ENCODE results near the gene VWDE. TPM values are rescaled to one million over a fixed set of nuclear protein-coding genes. Genes with fewer than 3 reads are reported as not detected.
A peak's percentile ranks its signal among the peaks of the same experiment; 100 is the strongest.

The VWDE gene
- total and polyA plus RNA-seq, 2 donors (not counting 3 experiments of a cell fraction or from before 2014, with no cell fraction given), result 0.11 to 0.17 TPM

- ChIA-PET POLR2A (no interaction called here), CTCF (interaction anchor here (0.8 to 1.0 kb wide), 2 partner anchors 9 to 218 kb away, joined by 3 read pairs; no protein-coding TSS in a partner anchor)
- dilution Hi-C loops (cut with MboI; ENCODE audit: extremely low pct_ligation_motif_present, low sequenced_read_pairs), result no loop called here
- Histone ChIP-seq H3K9me1 (replicated peaks; ENCODE audit: control insufficient read depth, extremely low read depth, insufficient read depth, low read length) (no peaks in the 10 kb centered on the region), H4K20me1 (replicated peaks; ENCODE audit: control insufficient read depth, extremely low read depth, insufficient read depth, low read length) (no peaks in the 10 kb centered on the region), H3K27ac (ENCODE audit: insufficient read depth, low read depth, low read length) (no peak overlapping the region), H3K79me2 (ENCODE audit: control insufficient read depth, insufficient read depth, low read length) (no peaks in the 10 kb centered on the region), H3K36me3 (ENCODE audit: control insufficient read depth in 2 of 2, extremely low read depth in 1 of 2, insufficient read depth in 2 of 2, low read length in 2 of 2) (no peaks in the 10 kb centered on the region), H3K4me1 (ENCODE audit: control insufficient read depth, extremely low read depth, insufficient read depth, low read length) (no peaks in the 10 kb centered on the region), H3K27me3 (ENCODE audit: control insufficient read depth in 2 of 2, insufficient read depth in 2 of 2, low read length in 2 of 2) (no peaks in the 10 kb centered on the region), H2AFZ (ENCODE audit: low read depth, low read length) (no peak overlapping the region), H3K4me2 (ENCODE audit: insufficient read depth, low read length) (no peak overlapping the region), H3K9ac (replicated peaks; ENCODE audit: extremely low read depth, insufficient read depth, low read length) (no peak overlapping the region), H3K4me3 (replicated peaks in 1 of 3; ENCODE audit: insufficient read depth in 1 of 3, low read depth in 1 of 3, low read length in 3 of 3) (no peak overlapping the region), H3K9me3 (replicated peaks; ENCODE audit: control insufficient read depth, insufficient read depth, low read length) (no peaks in the 10 kb centered on the region)
- TF ChIP-seq EZH2 (IDR thresholded peaks at IDR 0.05; ENCODE audit: borderline replicate concordance, low read depth, low read length, severe bottlenecking) (no peak), POLR2A (IDR thresholded peaks at IDR 0.05; ENCODE audit: low read depth, low read length) (no peak), FOS (IDR thresholded peaks at IDR 0.05; ENCODE audit: borderline replicate concordance, insufficient read depth, low read length) (no peak), CTCF (IDR thresholded peaks at IDR 0.05; ENCODE audit: extremely low read depth in 1 of 2, insufficient read depth in 1 of 2, low read depth in 1 of 2, low read length in 2 of 2) (no peak), MAX (IDR thresholded peaks at IDR 0.05; ENCODE audit: insufficient read depth, insufficient read length) (no peak)
- no TSS peak for BruUV-seq (replicated peaks)
- FAIRE-seq (no peak), DNase-seq (ENCODE audit: low read depth, low spot score) (no peak)
- intact Hi-C loops (cut with micrococcal nuclease), result no loop called here
These were observed 115.8 kb downstream of the VWDE start for GRCh38 chr7:12287901-12288300.

- dilution Hi-C loops (cut with MboI; ENCODE audit: extremely low pct_ligation_motif_present, low sequenced_read_pairs) (no loop called here), intact Hi-C loops (cut with micrococcal nuclease) (no loop called here)
- H3K9me3 ChIP-seq (replicated peaks; ENCODE audit: control insufficient read depth, insufficient read depth, low read length), result no peaks in the 10 kb centered on the region
- no peak overlapping the region for H2AFZ ChIP-seq (ENCODE audit: low read depth, low read length)
- no peak overlapping the region for H3K27ac ChIP-seq (ENCODE audit: insufficient read depth, low read depth, low read length)
- H3K9me1 ChIP-seq (replicated peaks; ENCODE audit: control insufficient read depth, extremely low read depth, insufficient read depth, low read length), result no peaks in the 10 kb centered on the region
- POLR2A ChIA-PET, result no interaction called here
- no peaks in the 10 kb centered on the region for H3K79me2 ChIP-seq (ENCODE audit: control insufficient read depth, insufficient read depth, low read length)
- CTCF ChIA-PET, result no interaction called here
- TF ChIP-seq GATA2 (IDR thresholded peaks at IDR 0.05; ENCODE audit: insufficient read depth, insufficient read length, low read depth, low read length), result no peak
- no peak for TF ChIP-seq POLR2A (IDR thresholded peaks at IDR 0.05; ENCODE audit: low read depth, low read length)
- no peak for TF ChIP-seq CTCF (IDR thresholded peaks at IDR 0.05; ENCODE audit: extremely low read depth in 1 of 2, insufficient read depth in 1 of 2, low read depth in 1 of 2, low read length in 2 of 2)
- no peak for TF ChIP-seq EZH2 (IDR thresholded peaks at IDR 0.05; ENCODE audit: borderline replicate concordance, low read depth, low read length, severe bottlenecking)
- TF ChIP-seq POLR2AphosphoS5 (IDR thresholded peaks at IDR 0.05; ENCODE audit: insufficient read depth, low read depth, low read length), result no peak
- TF ChIP-seq MAX (IDR thresholded peaks at IDR 0.05; ENCODE audit: insufficient read depth, insufficient read length), result no peak
- TF ChIP-seq JUN (IDR thresholded peaks at IDR 0.05; ENCODE audit: borderline replicate concordance, insufficient read depth, insufficient read length, low read depth), result no peak
- no peak for TF ChIP-seq FOS (IDR thresholded peaks at IDR 0.05; ENCODE audit: borderline replicate concordance, insufficient read depth, low read length)
- TF ChIP-seq MYC (IDR thresholded peaks at IDR 0.05; ENCODE audit: low read depth, low read length), result no peak
- H3K4me3 ChIP-seq (replicated peaks in 1 of 3; ENCODE audit: insufficient read depth in 1 of 3, low read depth in 1 of 3, low read length in 3 of 3), result no peak overlapping the region
- H4K20me1 ChIP-seq (replicated peaks; ENCODE audit: control insufficient read depth, extremely low read depth, insufficient read depth, low read length), result no peaks in the 10 kb centered on the region
- no peak overlapping the region for H3K4me2 ChIP-seq (ENCODE audit: insufficient read depth, low read length)
- no peaks in the 10 kb centered on the region for H3K4me1 ChIP-seq (ENCODE audit: control insufficient read depth, extremely low read depth, insufficient read depth, low read length)
- no peaks in the 10 kb centered on the region for H3K36me3 ChIP-seq (ENCODE audit: control insufficient read depth in 2 of 2, extremely low read depth in 1 of 2, insufficient read depth in 2 of 2, low read length in 2 of 2)
- DNase-seq (ENCODE audit: low read depth, low spot score) (peak; percentile 15), FAIRE-seq (no peak)
- no TSS peak for BruUV-seq (replicated peaks)
- no peak overlapping the region for H3K9ac ChIP-seq (replicated peaks; ENCODE audit: extremely low read depth, insufficient read depth, low read length)
- H3K27me3 ChIP-seq (ENCODE audit: control insufficient read depth in 2 of 2, insufficient read depth in 2 of 2, low read length in 2 of 2), result peaks cover 0 to 2% of the 10 kb centered on the region in 2 experiments
These were observed 122.6 kb downstream of the VWDE start for GRCh38 chr7:12281038-12281437.
